ENCODE data around the gene ETS1.

The ETS1 gene

DNA sequence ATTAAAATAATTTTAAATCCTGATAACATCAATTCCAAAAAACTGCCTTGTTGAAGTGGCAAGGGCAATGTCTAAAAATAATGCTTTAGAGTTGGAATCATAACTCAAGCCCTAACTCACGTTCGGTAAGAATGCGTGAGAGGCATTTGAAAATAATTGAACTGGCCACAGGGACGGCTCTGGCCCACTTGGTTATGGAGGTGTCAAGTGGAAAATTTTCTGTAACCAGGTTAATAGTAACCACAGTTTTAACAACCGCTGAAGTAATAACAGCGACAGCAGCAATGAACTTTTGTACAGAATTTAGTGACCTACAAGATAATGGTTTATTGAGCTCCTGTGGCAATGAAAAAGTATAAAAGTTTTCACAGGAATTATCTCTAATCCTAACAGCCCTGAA, 79.4 kb downstream of the ETS1 start:
- Histone ChIP-seq H3K27ac (ENCODE audit: low read depth, low read length) (peak overlapping the region; percentile 92), H3K27me3 (ENCODE audit: insufficient read depth, low read length) (no peaks in the 10 kb centered on the region), H3K79me2 (ENCODE audit: control insufficient read depth, insufficient read depth, low read length, unreplicated experiment) (peaks cover 98% of the 10 kb centered on the region), H3K4me1 (ENCODE audit: control insufficient read depth, insufficient read depth, low read length, unreplicated experiment) (peaks cover 99% of the 10 kb centered on the region), H3K36me3 (ENCODE audit: insufficient read depth, low read length) (peaks cover 15% of the 10 kb centered on the region), H2AFZ (ENCODE audit: low read length, unreplicated experiment) (no peak overlapping the region), H3K4me3 (ENCODE audit: low read depth, low read length) (peak overlapping the region; percentile 54)

DNA sequence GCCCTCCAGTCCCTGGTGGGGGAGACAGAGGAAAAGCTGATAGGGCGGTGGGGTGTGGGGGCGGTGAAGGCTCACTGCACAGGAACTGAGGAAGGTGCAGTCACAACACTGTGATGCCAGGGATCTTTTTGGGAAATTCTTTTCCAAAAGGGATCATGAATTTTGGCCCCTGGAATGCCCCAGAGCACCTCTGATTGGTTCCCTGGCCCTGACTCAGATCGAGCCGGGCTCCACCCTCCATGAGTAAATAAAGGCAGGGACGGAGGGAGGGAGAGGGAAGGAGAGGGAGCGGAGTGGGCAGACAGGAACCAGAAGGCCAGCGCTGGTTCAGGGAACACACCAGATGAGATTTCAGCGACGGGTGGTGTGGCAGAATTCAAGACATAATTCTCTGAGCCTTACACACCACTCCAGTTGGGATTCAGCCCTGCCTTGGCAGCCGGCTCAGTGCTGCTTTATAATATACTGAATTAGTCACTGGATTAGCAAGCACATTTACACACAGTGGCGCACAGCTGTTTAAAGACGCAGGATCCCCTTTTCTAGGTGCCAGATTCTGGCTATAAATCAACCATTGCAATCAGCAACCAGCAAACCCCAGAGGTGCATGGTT, 80.3 kb downstream of the ETS1 start:
- Histone ChIP-seq H3K4me3 (ENCODE audit: low read depth, low read length) (peak overlapping the region; percentile 54), H2AFZ (ENCODE audit: low read length, unreplicated experiment) (no peak overlapping the region), H3K4me1 (ENCODE audit: control insufficient read depth, insufficient read depth, low read length, unreplicated experiment) (peaks cover 99% of the 10 kb centered on the region), H3K27ac (ENCODE audit: low read depth, low read length) (peak overlapping the region; percentile 92), H3K79me2 (ENCODE audit: control insufficient read depth, insufficient read depth, low read length, unreplicated experiment) (peaks cover 98% of the 10 kb centered on the region), H3K27me3 (ENCODE audit: insufficient read depth, low read length) (no peaks in the 10 kb centered on the region), H3K36me3 (ENCODE audit: insufficient read depth, low read length) (peaks cover 13% of the 10 kb centered on the region)

DNA sequence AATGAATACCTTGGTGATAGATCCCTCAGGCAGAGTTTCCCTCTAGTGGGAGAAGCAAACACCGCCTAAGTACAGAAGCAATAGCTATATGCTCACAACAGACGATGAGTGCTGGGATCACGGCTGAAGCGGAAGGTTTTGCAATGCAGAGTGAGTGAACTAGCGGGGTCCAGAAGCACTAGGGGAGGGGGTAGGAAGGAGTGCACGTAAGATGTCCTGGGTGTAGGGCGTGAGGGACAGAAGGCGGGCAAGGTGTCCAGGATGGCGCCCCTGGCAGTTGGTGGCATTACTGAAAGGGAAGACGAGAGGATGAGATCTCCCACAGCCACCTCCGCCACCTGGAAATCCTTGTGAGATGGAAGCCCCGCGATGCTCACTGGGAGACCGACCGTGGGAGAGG, 81.0 kb downstream of the ETS1 start:
- Histone ChIP-seq H3K27ac (ENCODE audit: low read depth, low read length) (peak overlapping the region; percentile 92), H3K4me1 (ENCODE audit: control insufficient read depth, insufficient read depth, low read length, unreplicated experiment) (peaks cover 99% of the 10 kb centered on the region)

DNA sequence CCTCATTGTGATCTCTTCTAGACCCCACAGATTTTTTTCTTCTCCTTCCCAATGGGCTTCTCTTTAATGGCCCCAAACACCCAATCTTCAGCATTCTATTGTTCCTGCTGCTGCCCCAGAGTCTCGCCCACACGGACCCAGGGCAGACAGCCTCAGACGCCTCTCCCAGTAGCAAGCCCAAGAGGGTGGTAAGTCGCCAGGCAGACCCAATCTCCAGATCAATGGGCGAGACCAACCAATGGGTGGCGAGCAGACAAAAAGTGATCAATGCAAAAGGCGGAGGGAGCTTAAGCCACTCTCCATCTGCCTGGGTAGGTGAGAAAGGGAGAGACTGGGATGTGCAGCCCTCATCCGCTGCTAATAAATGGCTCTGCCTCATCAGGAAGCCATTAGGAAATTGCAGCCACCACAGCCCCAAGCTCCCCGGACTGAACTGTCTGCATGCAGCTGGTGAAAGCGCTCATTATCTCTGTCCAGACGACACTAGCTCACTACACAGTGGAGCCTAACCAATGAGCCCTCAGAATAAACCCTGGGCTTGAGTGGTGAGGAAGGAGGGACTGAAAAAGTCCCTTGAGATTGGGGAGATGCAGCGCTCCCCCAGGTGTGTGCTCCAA, 81.8 kb downstream of the ETS1 start:
- Histone ChIP-seq H3K27me3 (ENCODE audit: insufficient read depth, low read length) (no peaks in the 10 kb centered on the region), H3K79me2 (ENCODE audit: control insufficient read depth, insufficient read depth, low read length, unreplicated experiment) (peaks cover 98% of the 10 kb centered on the region), H3K4me1 (ENCODE audit: control insufficient read depth, insufficient read depth, low read length, unreplicated experiment) (peaks cover 99% of the 10 kb centered on the region), H3K36me3 (ENCODE audit: insufficient read depth, low read length) (peaks cover 18% of the 10 kb centered on the region), H3K27ac (ENCODE audit: low read depth, low read length) (peak overlapping the region; percentile 98), H3K4me3 (ENCODE audit: low read depth, low read length) (no peak overlapping the region), H2AFZ (ENCODE audit: low read length, unreplicated experiment) (no peak overlapping the region)

More for the DNA sequence above, 81.0 kb downstream of the ETS1 start:
- Histone ChIP-seq H3K4me3 (ENCODE audit: low read depth, low read length) (peak overlapping the region; percentile 54), H3K36me3 (ENCODE audit: insufficient read depth, low read length) (peaks cover 13% of the 10 kb centered on the region), H3K79me2 (ENCODE audit: control insufficient read depth, insufficient read depth, low read length, unreplicated experiment) (peaks cover 98% of the 10 kb centered on the region), H3K27me3 (ENCODE audit: insufficient read depth, low read length) (no peaks in the 10 kb centered on the region), H2AFZ (ENCODE audit: low read length, unreplicated experiment) (no peak overlapping the region)

DNA sequence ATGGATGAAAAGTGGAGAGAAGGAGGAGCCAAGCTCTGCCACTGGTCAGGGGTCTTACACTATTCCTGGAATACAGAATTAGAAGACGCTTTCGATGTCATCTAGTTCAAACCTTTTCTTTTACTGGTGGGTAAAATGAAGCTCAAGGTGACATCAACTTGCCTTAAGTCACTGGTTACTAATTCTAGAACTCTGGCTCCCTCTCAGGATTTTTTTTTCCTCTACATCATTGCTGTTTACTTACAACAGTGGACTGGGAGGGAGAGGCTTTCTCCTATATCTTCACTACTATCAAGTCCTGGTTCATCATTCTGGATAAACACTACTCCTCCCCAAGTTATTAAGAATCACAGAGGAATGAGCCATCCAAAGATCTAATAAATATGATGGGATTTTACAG, 82.9 kb downstream of the ETS1 start:
- Histone ChIP-seq H3K4me1 (ENCODE audit: control insufficient read depth, insufficient read depth, low read length, unreplicated experiment) (peaks cover 98% of the 10 kb centered on the region), H2AFZ (ENCODE audit: low read length, unreplicated experiment) (no peak overlapping the region), H3K79me2 (ENCODE audit: control insufficient read depth, insufficient read depth, low read length, unreplicated experiment) (peaks cover 98% of the 10 kb centered on the region), H3K27ac (ENCODE audit: low read depth, low read length) (peak overlapping the region; percentile 98), H3K27me3 (ENCODE audit: insufficient read depth, low read length) (no peaks in the 10 kb centered on the region), H3K36me3 (ENCODE audit: insufficient read depth, low read length) (peaks cover 18% of the 10 kb centered on the region), H3K4me3 (ENCODE audit: low read depth, low read length) (no peak overlapping the region)

DNA sequence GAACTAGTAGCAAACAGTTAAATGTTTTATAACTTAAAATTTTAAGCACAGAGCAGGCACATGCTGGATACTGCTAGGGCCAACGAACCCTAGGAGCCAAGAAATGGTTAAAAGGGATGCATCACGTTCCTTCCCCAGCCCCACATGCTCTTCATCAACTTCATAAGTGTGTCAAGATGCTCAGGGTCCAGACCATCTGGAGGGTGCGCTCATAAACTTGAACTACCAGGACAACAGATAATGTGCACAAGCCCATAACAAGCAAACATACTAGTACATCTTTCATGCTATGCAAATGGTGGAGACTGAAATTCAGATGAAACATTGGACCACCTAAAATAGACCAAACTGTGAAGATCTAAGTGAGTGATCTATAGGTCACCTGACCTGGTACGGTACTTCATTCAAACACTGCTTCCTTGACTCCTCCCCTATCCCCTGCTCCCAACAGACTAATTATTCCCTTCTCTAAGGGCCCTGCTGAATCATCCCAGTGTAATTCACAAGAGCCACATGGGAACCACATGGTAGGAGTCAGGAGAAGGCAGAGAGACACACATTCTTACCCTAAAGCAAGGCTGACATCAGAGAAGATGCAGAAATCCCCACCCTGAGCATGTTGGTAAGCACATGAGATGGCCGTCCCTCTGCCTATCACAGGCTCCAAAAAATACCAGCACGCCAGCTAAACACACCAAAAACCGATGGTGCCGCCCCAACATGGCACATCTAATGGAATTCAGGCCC, 83.9 kb downstream of the ETS1 start:
- Histone ChIP-seq H2AFZ (ENCODE audit: low read length, unreplicated experiment) (no peak overlapping the region), H3K79me2 (ENCODE audit: control insufficient read depth, insufficient read depth, low read length, unreplicated experiment) (peaks cover 98% of the 10 kb centered on the region), H3K4me3 (ENCODE audit: low read depth, low read length) (peak overlapping the region; percentile 9; the same call in 1 of the 2 replicates), H3K27me3 (ENCODE audit: insufficient read depth, low read length) (no peaks in the 10 kb centered on the region), H3K27ac (ENCODE audit: low read depth, low read length) (peak overlapping the region; percentile 98), H3K4me1 (ENCODE audit: control insufficient read depth, insufficient read depth, low read length, unreplicated experiment) (peaks cover 98% of the 10 kb centered on the region), H3K36me3 (ENCODE audit: insufficient read depth, low read length) (peaks cover 18% of the 10 kb centered on the region)

DNA sequence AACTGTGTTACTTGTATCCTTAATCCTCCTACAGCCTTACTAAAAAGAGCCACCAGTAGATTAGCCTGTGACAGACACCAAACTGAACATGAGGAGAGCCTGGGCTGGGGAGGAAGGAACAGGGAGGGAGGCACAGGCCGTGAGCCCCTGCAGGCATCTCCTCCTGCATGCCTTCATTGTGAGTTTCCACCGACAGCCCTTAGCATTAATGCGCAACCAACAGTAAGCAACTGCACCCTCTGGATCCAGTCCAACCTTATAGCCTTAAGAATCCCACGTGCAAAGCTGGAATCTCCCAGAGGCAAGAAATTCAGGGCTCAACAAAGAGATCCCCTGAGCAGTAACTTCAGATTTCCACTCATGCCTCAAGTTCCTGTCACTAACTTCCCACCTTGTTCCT, 84.6 kb downstream of the ETS1 start:
- 0 out of 2 replicates have a peak overlapping the region, but pooled peaks have one; percentile 6 for H3K4me3 ChIP-seq (ENCODE audit: low read depth, low read length)
- peak overlapping the region; percentile 98 for H3K27ac ChIP-seq (ENCODE audit: low read depth, low read length)
- H3K79me2 ChIP-seq (ENCODE audit: control insufficient read depth, insufficient read depth, low read length, unreplicated experiment), result peaks cover 98% of the 10 kb centered on the region
- no peak overlapping the region for H2AFZ ChIP-seq (ENCODE audit: low read length, unreplicated experiment)
- peaks cover 18% of the 10 kb centered on the region for H3K36me3 ChIP-seq (ENCODE audit: insufficient read depth, low read length)
- H3K27me3 ChIP-seq (ENCODE audit: insufficient read depth, low read length), result no peaks in the 10 kb centered on the region
- H3K4me1 ChIP-seq (ENCODE audit: control insufficient read depth, insufficient read depth, low read length, unreplicated experiment), result peaks cover 98% of the 10 kb centered on the region

DNA sequence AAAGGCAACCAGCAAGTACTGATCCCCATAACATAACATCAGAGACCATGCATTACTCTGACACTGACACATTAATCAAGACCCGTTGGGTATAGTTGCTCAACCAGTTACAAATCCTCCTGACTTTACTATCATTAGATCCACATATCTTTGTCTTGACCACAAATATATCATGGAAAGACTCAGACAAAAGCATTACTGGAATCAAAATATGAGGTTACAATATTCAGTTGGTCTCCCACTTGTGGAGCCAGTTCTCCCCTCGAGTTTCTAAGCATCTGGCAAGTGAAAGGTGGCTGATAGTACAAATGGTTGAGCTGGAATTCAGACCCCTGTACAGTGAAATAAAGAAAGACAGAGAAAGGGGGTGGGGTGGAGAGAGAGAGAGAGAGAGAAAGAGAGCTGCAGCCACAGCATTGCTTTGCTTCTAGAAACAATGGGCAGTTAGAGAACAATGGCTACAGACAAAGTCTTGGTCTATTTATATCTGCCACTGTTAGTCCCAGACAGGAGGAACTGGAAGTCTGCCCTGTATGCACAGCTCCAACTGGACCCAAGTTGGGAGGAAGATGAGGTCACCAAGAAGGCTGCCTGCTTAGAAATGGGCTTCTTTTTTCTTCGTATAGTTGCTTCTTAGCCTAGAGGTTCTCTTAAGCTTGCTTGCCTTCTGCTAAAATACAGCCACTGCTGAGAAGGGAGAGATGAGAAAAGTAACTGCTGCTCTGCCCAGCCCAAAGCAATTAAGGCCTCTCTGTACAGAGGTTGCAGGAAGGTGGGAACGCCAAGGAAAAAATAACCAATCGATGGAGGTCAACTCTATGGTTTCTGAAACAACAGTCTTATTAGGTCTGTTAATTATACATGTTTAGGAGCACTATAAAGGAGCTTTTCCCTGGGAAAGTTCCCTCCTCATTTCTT, 85.5 kb downstream of the ETS1 start:
- Histone ChIP-seq H3K79me2 (ENCODE audit: control insufficient read depth, insufficient read depth, low read length, unreplicated experiment) (peaks cover 93% of the 10 kb centered on the region), H2AFZ (ENCODE audit: low read length, unreplicated experiment) (no peak overlapping the region), H3K4me1 (ENCODE audit: control insufficient read depth, insufficient read depth, low read length, unreplicated experiment) (peaks cover 99% of the 10 kb centered on the region), H3K4me3 (ENCODE audit: low read depth, low read length) (peak overlapping the region; percentile 20; the same call in 1 of the 2 replicates), H3K27me3 (ENCODE audit: insufficient read depth, low read length) (no peaks in the 10 kb centered on the region), H3K36me3 (ENCODE audit: insufficient read depth, low read length) (peaks cover 18% of the 10 kb centered on the region), H3K27ac (ENCODE audit: low read depth, low read length) (peak overlapping the region; percentile 98)

DNA sequence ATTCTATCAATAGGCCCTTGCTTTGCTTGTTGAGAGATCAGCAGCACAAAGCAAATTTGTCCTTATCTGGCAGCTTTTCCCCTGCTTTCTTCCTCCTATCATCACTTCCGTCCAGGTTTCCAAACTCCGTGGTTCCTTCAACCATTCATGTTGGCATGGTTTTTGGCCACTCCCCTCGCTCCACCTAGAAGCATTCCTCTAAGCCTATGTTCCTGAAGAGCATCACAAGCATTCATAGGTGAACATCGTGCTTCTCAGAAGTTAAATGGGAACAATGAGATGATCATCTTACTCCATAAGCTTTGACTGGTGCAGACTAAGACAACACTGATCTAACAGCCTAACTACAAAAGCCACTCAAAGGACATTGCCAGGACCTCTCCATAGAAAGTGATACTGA, 86.3 kb downstream of the ETS1 start:
- Histone ChIP-seq H2AFZ (ENCODE audit: low read length, unreplicated experiment) (no peak overlapping the region), H3K27ac (ENCODE audit: low read depth, low read length) (peak overlapping the region; percentile 98), H3K36me3 (ENCODE audit: insufficient read depth, low read length) (peaks cover 18% of the 10 kb centered on the region), H3K27me3 (ENCODE audit: insufficient read depth, low read length) (no peaks in the 10 kb centered on the region), H3K4me1 (ENCODE audit: control insufficient read depth, insufficient read depth, low read length, unreplicated experiment) (peaks cover 99% of the 10 kb centered on the region), H3K79me2 (ENCODE audit: control insufficient read depth, insufficient read depth, low read length, unreplicated experiment) (peaks cover 90% of the 10 kb centered on the region), H3K4me3 (ENCODE audit: low read depth, low read length) (peak overlapping the region; percentile 20; the same call in 1 of the 2 replicates)

DNA sequence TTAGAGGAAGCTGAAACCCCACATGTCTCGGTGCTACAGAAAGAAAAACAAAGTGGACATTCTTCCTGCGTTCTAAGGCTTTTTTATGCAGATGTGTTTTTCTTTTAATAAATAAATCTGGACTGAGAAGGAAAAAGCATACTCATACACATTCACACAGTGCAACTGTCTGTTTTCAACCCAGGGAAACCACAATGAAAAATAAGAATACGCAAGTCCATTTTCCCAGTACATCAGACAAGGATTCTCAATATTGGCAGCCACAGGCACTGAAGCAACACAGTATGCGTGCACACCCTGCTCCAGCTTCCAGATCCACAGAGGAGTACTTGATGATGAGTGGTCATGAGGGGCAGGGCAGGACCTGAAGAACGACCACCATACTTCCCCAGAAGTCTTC, 86.9 kb downstream of the ETS1 start:
- peak overlapping the region; percentile 98 for H3K27ac ChIP-seq (ENCODE audit: low read depth, low read length)

More for the DNA sequence above, 86.9 kb downstream of the ETS1 start:
- H3K4me3 ChIP-seq (ENCODE audit: low read depth, low read length), result peak overlapping the region; percentile 20; the same call in 1 of the 2 replicates
- H2AFZ ChIP-seq (ENCODE audit: low read length, unreplicated experiment), result no peak overlapping the region
- peaks cover 99% of the 10 kb centered on the region for H3K4me1 ChIP-seq (ENCODE audit: control insufficient read depth, insufficient read depth, low read length, unreplicated experiment)
- peaks cover 14% of the 10 kb centered on the region for H3K36me3 ChIP-seq (ENCODE audit: insufficient read depth, low read length)
- H3K79me2 ChIP-seq (ENCODE audit: control insufficient read depth, insufficient read depth, low read length, unreplicated experiment), result peaks cover 90% of the 10 kb centered on the region
- no peaks in the 10 kb centered on the region for H3K27me3 ChIP-seq (ENCODE audit: insufficient read depth, low read length)

Measured in ACC112 (cell line).